Neural cell (in vitro differentiated cells): Measurements from ENCODE around the gene EYS. TPM values are rescaled to one million over a fixed set of nuclear protein-coding genes. Genes with fewer than 3 reads are reported as not detected.

Experiments used
- H2AFZ ChIP-seq: fragments of 200-600, 300-800 bp; sonication (generic), shearing (Covaris generic); 2 replicates; pipeline ENCODE4 v1.6.0; 2014; ENCODE audit warnings: low read depth, mild to moderate bottlenecking, antibody characterized with exemption, low read length, moderate library complexity
- H3F3A ChIP-seq: fragments of 200-600 bp; shearing (Covaris generic); 2 replicates; pipeline ENCODE4 v1.6.1; 2016; ENCODE audit warnings: mild to moderate bottlenecking, moderate library complexity, mixed read lengths, antibody characterized with exemption, low read length; ENCODE audit not compliant: insufficient read depth, poor library complexity, severe bottlenecking
- H3K27ac ChIP-seq: fragments of 200-600, 300-800 bp; sonication (generic), shearing (Covaris generic); 2 replicates; pipeline ENCODE4 v1.5.1; 2014; ENCODE audit warnings: mild to moderate bottlenecking, low read length, moderate library complexity
- H3K27me3 ChIP-seq: fragments of 300-800, 200-600 bp; sonication (generic), shearing (Covaris generic); 2 replicates; pipeline ENCODE4 v1.6.0; 2014; ENCODE audit warnings: mild to moderate bottlenecking, low read depth, low read length, moderate library complexity; ENCODE audit not compliant: insufficient read depth
- H3K36me3 ChIP-seq: fragments of 300-800, 200-600 bp; sonication (generic), shearing (Covaris generic); 2 replicates; pipeline ENCODE4 v1.5.1; 2014; ENCODE audit warnings: mild to moderate bottlenecking, antibody characterized with exemption, low read length, moderate library complexity; ENCODE audit not compliant: insufficient read depth
- H3K4me2 ChIP-seq: fragments of 300-800, 200-600 bp; sonication (generic), shearing (Covaris generic); 2 replicates; pipeline ENCODE4 v1.6.0; 2014; ENCODE audit warnings: mild to moderate bottlenecking, low read length
- H3K4me3 ChIP-seq: fragments of 300-800, 200-600 bp; sonication (generic), shearing (Covaris generic); 2 replicates; pipeline ENCODE4 v1.5.1; 2014; ENCODE audit warnings: mild to moderate bottlenecking, low read length, moderate library complexity
- H3K79me2 ChIP-seq: fragments of 200-600 bp; shearing (Covaris generic); replicated peaks from 2 replicates; pipeline ENCODE4 v1.6.0; 2014; ENCODE audit warnings: mild to moderate bottlenecking, low read length, moderate library complexity; ENCODE audit not compliant: insufficient read depth
- H3K9ac ChIP-seq: fragments of 300-800, 200-600 bp; sonication (generic), shearing (Covaris generic); 2 replicates; pipeline ENCODE4 v1.6.1; 2016; ENCODE audit warnings: mild to moderate bottlenecking, low read length, mixed read lengths
- H3K9me2 ChIP-seq: fragments of 200-600 bp; shearing (Covaris generic); 2 replicates; pipeline ENCODE4 v1.6.1; 2016; ENCODE audit warnings: mild to moderate bottlenecking, low read length, mixed read lengths; ENCODE audit not compliant: insufficient read depth
- H3K9me3 ChIP-seq: fragments of 200-600, 300-800 bp; sonication (generic), shearing (Covaris generic); 2 replicates; pipeline ENCODE4 v1.6.1; 2016; ENCODE audit warnings: mild to moderate bottlenecking, mixed run types, low read length, moderate library complexity, mixed read lengths
- H4K20me1 ChIP-seq: fragments of 200-600 bp; shearing (Covaris generic); 2 replicates; pipeline ENCODE4 v1.6.1; 2016; ENCODE audit warnings: mild to moderate bottlenecking, mixed run types; ENCODE audit not compliant: insufficient read depth
- EP300 ChIP-seq: fragments of 450-650 bp; conservative IDR thresholded peaks from 2 replicates; pipeline ENCODE4 v1.6.1; 2014; ENCODE audit warnings: antibody characterized with exemption, mild to moderate bottlenecking, moderate library complexity; ENCODE audit not compliant: poor library complexity, severe bottlenecking
- EZH2 ChIP-seq: fragments of 200-600, 300-800 bp; shearing (Covaris generic), sonication (generic); IDR thresholded peaks from 2 replicates; pipeline ENCODE4 v1.6.1; 2014; ENCODE audit warnings: antibody characterized with exemption, low read length, borderline replicate concordance, mild to moderate bottlenecking; ENCODE audit not compliant: insufficient read depth, poor library complexity, severe bottlenecking
- MXI1 ChIP-seq: fragments of 450-650 bp; conservative IDR thresholded peaks from 2 replicates; pipeline ENCODE4 v1.6.1; 2014; ENCODE audit warnings: antibody characterized with exemption, mild to moderate bottlenecking; ENCODE audit not compliant: poor library complexity, severe bottlenecking
- POLR2AphosphoS5 ChIP-seq: IDR thresholded peaks from 2 replicates; pipeline ENCODE4 v1.6.1; 2012
- RAD21 ChIP-seq: fragments of 450-650 bp; conservative IDR thresholded peaks from 2 replicates; pipeline ENCODE4 v1.6.1; 2014; ENCODE audit warnings: antibody characterized with exemption, mild to moderate bottlenecking, moderate library complexity
- SMC3 ChIP-seq: fragments of 450-650 bp; conservative IDR thresholded peaks from 2 replicates; pipeline ENCODE4 v1.6.1; 2014; ENCODE audit warnings: antibody characterized with exemption, mild to moderate bottlenecking, moderate library complexity; ENCODE audit not compliant: poor library complexity
- TAF1 ChIP-seq: IDR thresholded peaks from 2 replicates; pipeline ENCODE4 v1.6.1; 2012; ENCODE audit warnings: low read depth
- polyA plus RNA-seq: library from polyadenylated mRNA; depleted of rRNA; stranded (reverse); fragments of >200 nt; gene quantifications from 2 replicates; pipeline ENCODE4 v1.2.3, GENCODE V29; 2014
- TF ChIP-seq, protein P1 (sequence below): IDR thresholded peaks from 2 replicates; pipeline ENCODE4 v1.6.1; 2012; ENCODE audit warnings: borderline replicate concordance
- TF ChIP-seq, protein P2 (sequence below): fragments of 450-650 bp; IDR thresholded peaks from 2 replicates; pipeline ENCODE4 v1.5.1; 2014; ENCODE audit warnings: antibody characterized with exemption, mild to moderate bottlenecking, moderate library complexity; ENCODE audit not compliant: poor library complexity, severe bottlenecking

Gene EYS
- polyA plus RNA-seq, 1 donor from 2014 or later = 0.38 TPM

DNA sequence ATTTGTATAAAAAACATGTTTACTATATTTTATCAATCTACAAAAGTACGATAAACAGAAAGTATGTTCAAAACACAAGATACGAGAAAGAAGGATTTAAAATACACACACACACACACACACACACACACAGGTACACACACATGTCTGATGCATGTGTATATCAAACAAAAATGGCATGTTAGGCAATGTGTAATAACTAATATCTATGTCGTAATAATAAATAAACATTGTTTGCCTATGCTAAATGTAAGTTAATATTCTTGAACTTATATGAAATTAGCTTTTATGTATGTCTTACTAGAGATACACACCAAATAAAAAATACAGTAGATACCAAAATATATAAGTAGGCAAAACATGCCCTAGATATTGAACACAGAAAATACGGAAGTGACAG is 894.9 kb downstream of the EYS start:
- no peak overlapping the region for H2AFZ ChIP-seq
- no peaks in the 10 kb centered on the region for H3K79me2 ChIP-seq
- no peaks in the 10 kb centered on the region for H3K27me3 ChIP-seq
- H3K36me3 ChIP-seq = no peaks in the 10 kb centered on the region
- no peaks in the 10 kb centered on the region for H4K20me1 ChIP-seq
- H3K9me2 ChIP-seq = no peaks in the 10 kb centered on the region
- no peak overlapping the region for H3K4me2 ChIP-seq
- no peak overlapping the region for H3K27ac ChIP-seq
- TF ChIP-seq, protein P1, sequence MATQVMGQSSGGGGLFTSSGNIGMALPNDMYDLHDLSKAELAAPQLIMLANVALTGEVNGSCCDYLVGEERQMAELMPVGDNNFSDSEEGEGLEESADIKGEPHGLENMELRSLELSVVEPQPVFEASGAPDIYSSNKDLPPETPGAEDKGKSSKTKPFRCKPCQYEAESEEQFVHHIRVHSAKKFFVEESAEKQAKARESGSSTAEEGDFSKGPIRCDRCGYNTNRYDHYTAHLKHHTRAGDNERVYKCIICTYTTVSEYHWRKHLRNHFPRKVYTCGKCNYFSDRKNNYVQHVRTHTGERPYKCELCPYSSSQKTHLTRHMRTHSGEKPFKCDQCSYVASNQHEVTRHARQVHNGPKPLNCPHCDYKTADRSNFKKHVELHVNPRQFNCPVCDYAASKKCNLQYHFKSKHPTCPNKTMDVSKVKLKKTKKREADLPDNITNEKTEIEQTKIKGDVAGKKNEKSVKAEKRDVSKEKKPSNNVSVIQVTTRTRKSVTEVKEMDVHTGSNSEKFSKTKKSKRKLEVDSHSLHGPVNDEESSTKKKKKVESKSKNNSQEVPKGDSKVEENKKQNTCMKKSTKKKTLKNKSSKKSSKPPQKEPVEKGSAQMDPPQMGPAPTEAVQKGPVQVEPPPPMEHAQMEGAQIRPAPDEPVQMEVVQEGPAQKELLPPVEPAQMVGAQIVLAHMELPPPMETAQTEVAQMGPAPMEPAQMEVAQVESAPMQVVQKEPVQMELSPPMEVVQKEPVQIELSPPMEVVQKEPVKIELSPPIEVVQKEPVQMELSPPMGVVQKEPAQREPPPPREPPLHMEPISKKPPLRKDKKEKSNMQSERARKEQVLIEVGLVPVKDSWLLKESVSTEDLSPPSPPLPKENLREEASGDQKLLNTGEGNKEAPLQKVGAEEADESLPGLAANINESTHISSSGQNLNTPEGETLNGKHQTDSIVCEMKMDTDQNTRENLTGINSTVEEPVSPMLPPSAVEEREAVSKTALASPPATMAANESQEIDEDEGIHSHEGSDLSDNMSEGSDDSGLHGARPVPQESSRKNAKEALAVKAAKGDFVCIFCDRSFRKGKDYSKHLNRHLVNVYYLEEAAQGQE = no peak
- TF ChIP-seq POLR2AphosphoS5 (no peak), RAD21 (no peak), TAF1 (no peak), EZH2 (no peak), MXI1 (no peak), EP300 (no peak), SMC3 (no peak)
- TF ChIP-seq, protein P2, sequence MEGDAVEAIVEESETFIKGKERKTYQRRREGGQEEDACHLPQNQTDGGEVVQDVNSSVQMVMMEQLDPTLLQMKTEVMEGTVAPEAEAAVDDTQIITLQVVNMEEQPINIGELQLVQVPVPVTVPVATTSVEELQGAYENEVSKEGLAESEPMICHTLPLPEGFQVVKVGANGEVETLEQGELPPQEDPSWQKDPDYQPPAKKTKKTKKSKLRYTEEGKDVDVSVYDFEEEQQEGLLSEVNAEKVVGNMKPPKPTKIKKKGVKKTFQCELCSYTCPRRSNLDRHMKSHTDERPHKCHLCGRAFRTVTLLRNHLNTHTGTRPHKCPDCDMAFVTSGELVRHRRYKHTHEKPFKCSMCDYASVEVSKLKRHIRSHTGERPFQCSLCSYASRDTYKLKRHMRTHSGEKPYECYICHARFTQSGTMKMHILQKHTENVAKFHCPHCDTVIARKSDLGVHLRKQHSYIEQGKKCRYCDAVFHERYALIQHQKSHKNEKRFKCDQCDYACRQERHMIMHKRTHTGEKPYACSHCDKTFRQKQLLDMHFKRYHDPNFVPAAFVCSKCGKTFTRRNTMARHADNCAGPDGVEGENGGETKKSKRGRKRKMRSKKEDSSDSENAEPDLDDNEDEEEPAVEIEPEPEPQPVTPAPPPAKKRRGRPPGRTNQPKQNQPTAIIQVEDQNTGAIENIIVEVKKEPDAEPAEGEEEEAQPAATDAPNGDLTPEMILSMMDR = no peak
- no peak overlapping the region for H3K9ac ChIP-seq
- H3F3A ChIP-seq = no peaks in the 10 kb centered on the region
- H3K4me3 ChIP-seq = no peak overlapping the region
- no peaks in the 10 kb centered on the region for H3K9me3 ChIP-seq

DNA sequence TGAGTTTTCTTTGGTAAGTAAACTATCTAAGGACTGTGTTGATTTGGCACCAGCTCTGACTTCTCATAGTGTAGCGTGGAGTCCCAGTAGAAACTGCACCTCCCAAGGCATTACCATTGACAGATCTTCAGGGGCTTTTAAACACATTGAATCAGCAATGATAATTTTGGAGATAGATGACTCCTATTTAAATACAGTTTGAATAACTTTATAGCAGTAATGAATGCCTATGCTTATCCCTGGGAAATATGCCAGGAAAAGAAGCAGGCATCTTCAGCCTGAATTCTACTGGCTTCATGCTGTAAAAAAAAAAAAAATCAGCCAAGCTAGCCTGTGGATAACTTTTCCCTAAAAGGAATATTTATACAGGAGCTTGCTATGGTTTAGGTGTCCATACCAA is 895.9 kb downstream of the EYS start:
- TF ChIP-seq SMC3 (no peak), RAD21 (no peak), POLR2AphosphoS5 (no peak), EZH2 (no peak), TAF1 (no peak), EP300 (no peak), MXI1 (no peak)
- TF ChIP-seq, protein P2 = no peak
- TF ChIP-seq, protein P1 = no peak
- H3K4me3 ChIP-seq = no peak overlapping the region
- H3K36me3 ChIP-seq = no peaks in the 10 kb centered on the region
- H2AFZ ChIP-seq = no peak overlapping the region
- no peak overlapping the region for H3K4me2 ChIP-seq
- no peak overlapping the region for H3K9ac ChIP-seq
- no peak overlapping the region for H3K27ac ChIP-seq
- no peaks in the 10 kb centered on the region for H3K9me2 ChIP-seq
- H3K27me3 ChIP-seq = no peaks in the 10 kb centered on the region
- H3K9me3 ChIP-seq = no peaks in the 10 kb centered on the region
- no peaks in the 10 kb centered on the region for H3K79me2 ChIP-seq
- no peaks in the 10 kb centered on the region for H4K20me1 ChIP-seq
- H3F3A ChIP-seq = no peaks in the 10 kb centered on the region
